Hepatocyte (in vitro differentiated cells): Measurements from ENCODE around the gene AP3M1. TPM values are rescaled to one million over a fixed set of nuclear protein-coding genes. Genes with fewer than 3 reads are reported as not detected.

Experiments
- DNase-seq: peaks from one replicate; pipeline ENCODE4 v3.0.0-alpha.2; 2016; ENCODE audit warnings: low spot score
- H2AFZ ChIP-seq: fragments of 200-600 bp; sonication (generic); 2 replicates; pipeline ENCODE4 v1.6.0; 2016; ENCODE audit warnings: antibody characterized with exemption, mild to moderate bottlenecking
- H3K27ac ChIP-seq: fragments of 200-600 bp; sonication (generic); 2 replicates; pipeline ENCODE4 v1.5.1; 2016; ENCODE audit warnings: mild to moderate bottlenecking
- H3K27me3 ChIP-seq: fragments of 200-600 bp; sonication (generic); 2 replicates; pipeline ENCODE4 v1.6.1; 2016
- H3K36me3 ChIP-seq: fragments of 200-600 bp; sonication (generic); replicated peaks from 2 replicates; pipeline ENCODE4 v1.5.1; 2016; ENCODE audit warnings: low read depth; ENCODE audit not compliant: insufficient read depth
- H3K4me1 ChIP-seq: fragments of 200-600 bp; sonication (generic); 2 replicates; pipeline ENCODE4 v1.5.1; 2016; ENCODE audit warnings: mild to moderate bottlenecking, moderate library complexity; ENCODE audit not compliant: insufficient read depth
- H3K4me2 ChIP-seq: fragments of 200-600 bp; sonication (generic); 2 replicates; pipeline ENCODE4 v1.6.0; 2016
- H3K4me3 ChIP-seq: fragments of 200-600 bp; sonication (generic); 2 replicates; pipeline ENCODE4 v1.5.1; 2016; ENCODE audit warnings: mild to moderate bottlenecking
- H3K79me2 ChIP-seq: fragments of 200-600 bp; sonication (generic); 2 replicates; pipeline ENCODE4 v1.6.0; 2017; ENCODE audit warnings: mild to moderate bottlenecking
- H3K9me2 ChIP-seq: fragments of 200-600 bp; sonication (generic); replicated peaks from 2 replicates; pipeline ENCODE4 v1.6.0; 2017; ENCODE audit warnings: mild to moderate bottlenecking; ENCODE audit not compliant: insufficient read depth
- H3K9me3 ChIP-seq: fragments of 200-600 bp; sonication (generic); 2 replicates; pipeline ENCODE4 v1.5.1; 2016; ENCODE audit warnings: low read depth, mild to moderate bottlenecking
- H4K20me1 ChIP-seq: fragments of 200-600 bp; sonication (generic); 2 replicates; pipeline ENCODE4 v1.6.0; 2016; ENCODE audit warnings: mild to moderate bottlenecking; ENCODE audit not compliant: insufficient read depth, poor library complexity, severe bottlenecking
- EZH2 ChIP-seq: fragments of 200-600 bp; sonication (generic); IDR thresholded peaks from 2 replicates; pipeline ENCODE4 v1.6.1; 2016; ENCODE audit warnings: antibody characterized with exemption, mild to moderate bottlenecking, borderline replicate concordance
- EZH2phosphoT487 ChIP-seq: fragments of 200-600 bp; sonication (generic); IDR thresholded peaks from one replicate; pipeline ENCODE4 v1.6.1; 2018; ENCODE audit warnings: antibody characterized with exemption, mild to moderate bottlenecking, low read depth, moderate library complexity; ENCODE audit not compliant: unreplicated experiment, severe bottlenecking
- WGBS: methylation state at CpG from one replicate; pipeline ENCODE4 v1.1.6; 2016; ENCODE audit warnings: low lambda C conversion rate; ENCODE audit errors: missing lambda C conversion rate; 5-methylcytosine and 5-hydroxymethylcytosine counted together
- polyA plus RNA-seq: library from polyadenylated mRNA; unstranded; fragments of >200 nt; fragmentation: Nextera tagmentation; extraction: Ambion mirVana; gene quantifications from 2 replicates; pipeline ENCODE4 v1.2.1, GENCODE V29; 2016
- total RNA-seq: library from RNA; depleted of rRNA; stranded (reverse); fragments of >200 nt; gene quantifications from 2 replicates; pipeline ENCODE4 v1.2.3, GENCODE V29; 2014
- TF ChIP-seq, protein P1 (sequence below): fragments of 200-600 bp; sonication (generic); IDR thresholded peaks from 2 replicates; pipeline ENCODE4 v1.5.1; 2016; ENCODE audit warnings: antibody characterized with exemption, mild to moderate bottlenecking; ENCODE audit not compliant: poor library complexity

The AP3M1 gene
- total and polyA plus RNA-seq, 2 experiments from 2014 or later, result 28.2 to 35.0 TPM

- H3K4me2 ChIP-seq, result no peak overlapping the region
- no peak overlapping the region for H2AFZ ChIP-seq
- TF ChIP-seq EZH2, result no peak
- TF ChIP-seq, protein P1, sequence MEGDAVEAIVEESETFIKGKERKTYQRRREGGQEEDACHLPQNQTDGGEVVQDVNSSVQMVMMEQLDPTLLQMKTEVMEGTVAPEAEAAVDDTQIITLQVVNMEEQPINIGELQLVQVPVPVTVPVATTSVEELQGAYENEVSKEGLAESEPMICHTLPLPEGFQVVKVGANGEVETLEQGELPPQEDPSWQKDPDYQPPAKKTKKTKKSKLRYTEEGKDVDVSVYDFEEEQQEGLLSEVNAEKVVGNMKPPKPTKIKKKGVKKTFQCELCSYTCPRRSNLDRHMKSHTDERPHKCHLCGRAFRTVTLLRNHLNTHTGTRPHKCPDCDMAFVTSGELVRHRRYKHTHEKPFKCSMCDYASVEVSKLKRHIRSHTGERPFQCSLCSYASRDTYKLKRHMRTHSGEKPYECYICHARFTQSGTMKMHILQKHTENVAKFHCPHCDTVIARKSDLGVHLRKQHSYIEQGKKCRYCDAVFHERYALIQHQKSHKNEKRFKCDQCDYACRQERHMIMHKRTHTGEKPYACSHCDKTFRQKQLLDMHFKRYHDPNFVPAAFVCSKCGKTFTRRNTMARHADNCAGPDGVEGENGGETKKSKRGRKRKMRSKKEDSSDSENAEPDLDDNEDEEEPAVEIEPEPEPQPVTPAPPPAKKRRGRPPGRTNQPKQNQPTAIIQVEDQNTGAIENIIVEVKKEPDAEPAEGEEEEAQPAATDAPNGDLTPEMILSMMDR, result no peak
- TF ChIP-seq EZH2phosphoT487, result no peak
- no peak for DNase-seq
- H3K4me3 ChIP-seq, result no peak overlapping the region
- peaks cover 4% of the 10 kb centered on the region for H3K4me1 ChIP-seq
- H3K9me3 ChIP-seq, result no peaks in the 10 kb centered on the region
- no peak overlapping the region for H3K27ac ChIP-seq
- no peaks in the 10 kb centered on the region for H4K20me1 ChIP-seq
- no peaks in the 10 kb centered on the region for H3K9me2 ChIP-seq
- no peaks in the 10 kb centered on the region for H3K36me3 ChIP-seq
- 89% methylated on average over 4 of the region's 4 CpGs for WGBS
- peaks cover 76% of the 10 kb centered on the region for H3K79me2 ChIP-seq
- no peaks in the 10 kb centered on the region for H3K27me3 ChIP-seq
These were observed 3.0 kb upstream of the AP3M1 start for GRCh38 chr10:74153676-74154075.

DNA sequence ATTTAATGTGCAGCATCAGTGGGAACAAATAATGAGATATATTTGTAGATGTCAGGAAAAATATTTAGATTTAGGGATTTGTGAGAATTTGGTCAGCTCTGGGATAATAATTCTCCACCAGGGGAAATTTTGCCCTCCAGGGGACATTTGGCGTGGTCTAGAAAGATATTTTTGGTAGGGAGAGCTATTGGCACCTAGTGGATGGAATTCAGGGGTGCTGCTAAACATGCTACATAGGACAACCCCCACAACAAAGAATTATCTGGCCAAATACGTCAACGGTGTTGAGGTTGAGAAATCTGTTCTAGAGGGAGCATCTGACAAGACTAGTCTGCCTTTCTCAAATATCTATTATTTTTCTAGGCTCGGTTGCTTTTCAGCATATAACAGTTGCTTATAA is 2.5 kb upstream of the AP3M1 start:
- H3K79me2 ChIP-seq, result peaks cover 78% of the 10 kb centered on the region
- peak overlapping the region; percentile 79 for H3K4me2 ChIP-seq
- DNase-seq, result no peak
- WGBS, result 59% methylated on average over 4 of the region's 4 CpGs
- no peak overlapping the region for H3K4me3 ChIP-seq
- no peak overlapping the region for H3K27ac ChIP-seq
- H2AFZ ChIP-seq, result no peak overlapping the region
- H3K36me3 ChIP-seq, result no peaks in the 10 kb centered on the region
- no peaks in the 10 kb centered on the region for H3K9me2 ChIP-seq
- H3K27me3 ChIP-seq, result no peaks in the 10 kb centered on the region
- no peaks in the 10 kb centered on the region for H3K9me3 ChIP-seq
- TF ChIP-seq, protein P1, result peak; percentile 19
- TF ChIP-seq EZH2 (no peak), EZH2phosphoT487 (no peak)
- no peaks in the 10 kb centered on the region for H4K20me1 ChIP-seq
- peaks cover 4% of the 10 kb centered on the region for H3K4me1 ChIP-seq

DNA sequence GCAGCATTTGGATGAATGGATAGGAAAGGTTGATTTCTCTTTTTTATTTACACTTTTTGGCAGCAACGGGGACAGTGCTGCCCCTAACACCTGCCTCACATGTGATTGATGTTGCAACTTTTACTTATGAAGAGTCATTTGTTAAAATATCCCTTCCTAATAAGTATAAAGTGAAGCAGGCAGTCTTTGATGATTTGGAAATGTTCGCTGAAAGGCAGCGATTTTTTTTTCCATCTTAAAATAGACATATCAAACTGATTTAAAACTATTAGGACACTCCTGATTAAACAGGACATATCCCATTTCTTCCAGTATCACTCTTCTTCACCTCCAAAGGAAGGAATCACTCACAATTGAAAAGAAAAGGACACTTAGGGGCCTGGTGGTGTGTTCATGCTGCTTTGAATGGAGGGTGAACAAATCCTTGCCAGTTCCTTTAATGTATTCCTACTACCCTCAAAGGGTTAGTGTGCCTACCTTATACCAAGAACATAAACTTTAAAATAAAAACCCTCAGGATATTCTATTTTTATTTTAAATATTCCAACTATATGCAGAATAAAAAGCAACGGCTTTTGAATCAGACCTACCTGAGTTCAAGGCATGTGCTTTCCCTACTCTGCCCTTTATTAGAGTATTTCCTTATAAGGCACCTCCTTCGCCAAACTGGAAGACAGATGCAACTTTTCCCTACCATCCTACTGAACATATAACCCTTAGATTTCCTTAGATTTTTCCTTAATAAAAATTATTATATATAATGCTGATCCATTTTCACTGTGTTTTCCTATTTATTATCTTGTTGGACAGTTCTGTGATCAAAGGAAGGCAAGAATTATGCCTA is 1.5 kb upstream of the AP3M1 start:
- DNase-seq, result no peak
- Histone ChIP-seq H2AFZ (peak overlapping the region; percentile 39), H3K27me3 (no peaks in the 10 kb centered on the region), H3K4me2 (peak overlapping the region; percentile 79), H4K20me1 (no peaks in the 10 kb centered on the region), H3K79me2 (peaks cover 81% of the 10 kb centered on the region), H3K27ac (peak overlapping the region; percentile 70), H3K36me3 (no peaks in the 10 kb centered on the region), H3K4me1 (peaks cover 4% of the 10 kb centered on the region), H3K4me3 (peak overlapping the region; percentile 44), H3K9me3 (no peaks in the 10 kb centered on the region), H3K9me2 (no peaks in the 10 kb centered on the region)
- TF ChIP-seq, protein P1, result no peak
- 17% methylated on average over 5 of the region's 5 CpGs for WGBS
